ENCODE results near the gene C12orf54.
"Not testable (repeated sequence)": the region's sequence is repeated elsewhere in the genome, so short reads cannot be mapped to it uniquely, and the experiment has no call there.

The C12orf54 gene

GRCh38 chr12:48512855-48513254 is 30.6 kb downstream of the C12orf54 start:
- DNase-seq = no peak

DNA sequence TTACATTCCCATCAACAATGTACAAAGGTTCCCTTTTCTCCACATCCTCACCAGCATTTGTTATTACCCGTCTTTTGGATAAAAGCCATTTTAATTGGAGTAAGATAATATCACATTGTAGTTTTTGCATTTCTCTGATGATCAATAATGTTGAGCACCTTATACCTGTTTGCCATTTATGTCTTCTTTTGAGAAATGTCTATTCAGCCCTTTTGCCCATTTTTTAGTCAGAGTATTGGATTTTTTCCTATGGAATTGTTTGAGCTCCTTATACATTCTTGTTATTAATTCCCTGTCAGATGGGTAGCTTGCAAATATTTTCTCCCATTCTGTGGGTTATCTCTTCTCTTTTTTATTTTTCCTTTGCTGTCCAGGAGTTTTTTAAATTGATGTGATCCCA is 32.4 kb downstream of the C12orf54 start:
- DNase-seq = no peak

DNA sequence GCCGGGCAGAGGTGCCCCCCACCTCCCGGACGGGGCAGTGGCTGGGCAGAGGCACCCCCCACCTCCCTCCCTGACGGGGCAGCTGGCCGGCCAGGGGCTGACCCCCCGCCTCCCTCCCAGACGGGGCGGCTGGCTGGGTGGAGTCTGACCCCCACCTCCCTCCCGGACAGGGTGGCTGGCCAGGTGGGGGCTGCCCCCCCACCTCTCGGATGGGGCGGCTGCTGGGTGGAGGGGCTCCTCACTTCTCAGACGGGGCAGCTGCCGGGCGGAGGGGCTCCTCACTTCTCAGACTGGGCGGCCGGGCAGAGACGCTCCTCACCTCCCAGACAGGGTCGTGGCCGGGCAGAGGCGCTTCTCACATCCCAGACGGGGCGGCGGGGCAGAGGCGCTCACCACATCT is 38.1 kb downstream of the C12orf54 start:
- DNase-seq = not testable (repeated sequence)

GRCh38 chr12:48525332-48525731 is 43.0 kb downstream of the C12orf54 start, which contains the start of gene OR8S1:
Gene OR8S1, plus strand, starts transcription at chr12:48525632. Its CDS starts 0 bp downstream, at chr12:48525632.
- no peak for DNase-seq

- no peak for DNase-seq
Observed at GRCh38 chr12:48527891-48528670, 45.8 kb downstream of the C12orf54 start.

DNA sequence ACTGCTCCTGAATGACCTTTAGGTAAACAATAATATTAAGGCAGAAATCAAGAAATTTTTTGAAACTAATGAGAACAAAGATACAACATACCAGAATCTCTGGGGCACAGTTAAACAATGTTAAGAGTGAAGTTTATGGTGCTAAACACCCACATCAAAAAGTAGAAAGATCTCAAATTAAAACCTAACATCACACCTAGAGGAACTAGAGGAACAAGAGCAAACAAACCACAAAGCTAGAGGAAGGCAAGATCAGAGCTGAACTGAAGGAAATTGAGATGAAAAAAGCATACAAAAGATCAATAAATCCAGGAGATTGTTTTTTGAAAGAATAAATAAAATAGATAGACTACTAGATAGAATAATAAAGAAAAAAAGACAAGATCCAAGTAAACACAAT is 50.3 kb downstream of the C12orf54 start:
- no peak for DNase-seq

DNA sequence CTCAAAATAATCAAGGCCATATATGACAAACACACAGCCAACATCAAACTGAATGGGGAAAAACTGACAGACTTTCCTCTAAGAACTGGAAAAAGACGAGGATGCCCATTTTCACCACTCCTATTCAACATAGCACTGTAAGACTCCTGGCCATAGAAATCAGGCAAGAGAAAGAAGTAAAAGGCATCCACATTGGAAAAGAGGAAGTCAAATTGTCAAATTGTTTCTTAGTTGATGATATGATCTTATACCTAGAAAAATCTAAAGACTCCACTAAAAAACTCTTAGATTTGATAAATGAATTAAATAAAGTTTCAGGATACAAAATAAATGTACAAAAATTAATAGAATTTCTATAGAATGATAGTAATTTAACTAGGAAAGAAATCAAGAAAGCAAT is 54.3 kb downstream of the C12orf54 start:
- DNase-seq = no peak

DNA sequence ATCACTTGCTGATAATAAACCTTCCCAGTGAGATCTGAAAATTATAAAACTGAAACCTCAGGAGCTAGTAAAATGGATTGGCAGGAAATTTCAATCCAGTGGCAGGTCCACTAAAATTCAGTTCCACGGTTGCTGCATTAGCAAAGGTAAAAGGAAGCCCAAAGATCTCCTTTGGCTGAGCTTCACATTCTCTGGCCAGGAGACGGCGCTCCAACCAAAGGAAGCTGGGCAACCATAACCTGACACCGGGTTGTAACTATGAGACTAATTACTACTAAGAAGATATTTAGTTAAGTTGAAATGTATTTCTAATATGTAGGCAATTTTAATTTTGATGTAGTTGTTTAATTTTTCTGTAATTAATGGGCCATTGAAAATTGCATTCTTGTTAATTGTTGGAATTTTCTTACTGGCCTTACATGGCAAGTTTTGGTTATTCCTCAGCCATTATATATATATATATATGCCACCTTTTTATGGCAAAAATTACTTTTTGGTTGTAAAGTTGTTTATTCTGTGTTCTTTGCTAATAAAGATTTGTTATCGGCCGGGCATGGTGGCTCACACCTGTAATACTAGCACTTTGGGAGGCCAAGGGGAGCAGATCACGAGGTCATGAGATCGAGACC is 60.1 kb downstream of the C12orf54 start:
- peak; percentile 8 for DNase-seq

DNA sequence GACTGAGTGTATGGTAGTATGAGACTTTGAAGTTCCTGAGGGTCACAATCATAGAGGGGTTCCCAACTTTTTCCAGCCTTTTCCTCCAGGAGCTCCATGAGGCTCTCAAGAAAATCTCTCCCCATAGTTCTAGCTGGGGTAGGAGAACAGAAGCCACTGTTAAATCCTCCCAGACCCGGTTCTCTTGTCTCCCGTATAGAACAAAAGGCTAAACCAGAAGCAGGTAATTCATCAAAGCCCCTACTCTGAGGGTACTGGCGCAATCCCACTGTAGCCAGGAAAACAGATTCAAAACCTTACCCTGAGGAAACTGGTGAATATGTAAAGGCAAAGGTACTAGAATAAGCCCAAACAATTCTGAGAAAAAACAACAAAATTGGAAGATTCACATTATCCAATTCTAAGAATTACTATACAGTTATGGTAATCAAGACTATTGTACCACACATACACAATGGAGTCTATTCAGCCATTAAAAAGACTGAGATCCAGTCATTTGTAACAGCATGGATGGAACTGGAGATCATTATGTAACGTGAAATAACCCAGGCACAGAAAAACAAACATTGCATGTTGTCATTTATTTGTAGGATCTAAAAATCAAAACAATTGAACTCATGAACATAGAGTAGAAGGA is 63.7 kb downstream of the C12orf54 start:
- DNase-seq = no peak
